Breast epithelium (tissue), 4 donors: ENCODE measurements around the gene PIEZO1. TPM values are rescaled to one million over a fixed set of nuclear protein-coding genes. Genes with fewer than 3 reads are reported as not detected.

Source experiments
- DNase-seq, 2 donors: peaks; one replicate each; pipeline ENCODE4 v3.0.0-alpha.2; 2019; ENCODE audit warnings: low spot score in 2 of 2
- H3K27ac ChIP-seq, 2 donors: fragments of 200-600 bp; sonication (generic) in 1 of 2; one replicate each; pipeline ENCODE4 v1.5.1; 2016 to 2019; ENCODE audit warnings: mild to moderate bottlenecking in 1 of 2
- H3K27me3 ChIP-seq, 2 donors: fragments of 200-600 bp; sonication (generic) in 1 of 2; one replicate each; pipeline versions ENCODE4 v1.5.1 to v1.6.0; 2017 to 2019; ENCODE audit warnings: control low read depth in 1 of 2, mild to moderate bottlenecking in 1 of 2
- H3K36me3 ChIP-seq: fragments of 200-600 bp; one replicate; pipeline ENCODE4 v1.5.1; 2019
- H3K4me1 ChIP-seq, 2 donors: fragments of 200-600 bp; sonication (generic); one replicate each; pipeline ENCODE4 v1.5.1; 2016 to 2019; ENCODE audit warnings: control low read depth in 1 of 2
- H3K4me3 ChIP-seq, 3 donors: fragments of 200-600 bp; sonication (generic); 1 replicate in 2 of 3; 2 replicates in 1 of 3; pipeline ENCODE4 v1.5.1; 2016 to 2019; ENCODE audit warnings: mild to moderate bottlenecking in 3 of 3, moderate library complexity in 2 of 3
- H3K9me3 ChIP-seq, 2 donors: fragments of 200-600 bp; sonication (generic) in 1 of 2; one replicate each; pipeline ENCODE4 v1.5.1; 2016 to 2019; ENCODE audit warnings: control low read depth in 1 of 2
- POLR2A ChIP-seq: fragments of 450-650 bp; IDR thresholded peaks from one replicate; pipeline ENCODE4 v1.6.1; 2016; ENCODE audit warnings: antibody characterized with exemption, mild to moderate bottlenecking, moderate library complexity
- POLR2AphosphoS5 ChIP-seq, 3 donors: sonication (generic); formaldehyde crosslinking; IDR thresholded peaks; one replicate each; pipeline ENCODE4 v1.6.1; 2017; ENCODE audit warnings: antibody characterized with exemption in 3 of 3
- intact Hi-C: fragments of 100-400 bp; cut with DNase I; formaldehyde crosslinking; loops from one replicate; pipeline ENCODE4 v1.15.1; 2023; ENCODE audit warnings: low total_unique reads
- total RNA-seq, 3 donors: library from RNA; depleted of rRNA; stranded (reverse); fragments of >200 nt; gene quantifications; one replicate each; pipeline ENCODE4 v1.1.0, GENCODE V29; 2016
- TF ChIP-seq, protein P1 (sequence below), 3 donors: fragments of 450-650 bp; IDR thresholded peaks; one replicate each; pipeline ENCODE4 v1.5.1; 2016 to 2017; ENCODE audit warnings: antibody characterized with exemption in 3 of 3, mild to moderate bottlenecking in 3 of 3, moderate library complexity in 3 of 3

PIEZO1 gene
- total RNA-seq, 3 donors from 2014 or later: 90.7 to 181 (median 135) TPM

DNA sequence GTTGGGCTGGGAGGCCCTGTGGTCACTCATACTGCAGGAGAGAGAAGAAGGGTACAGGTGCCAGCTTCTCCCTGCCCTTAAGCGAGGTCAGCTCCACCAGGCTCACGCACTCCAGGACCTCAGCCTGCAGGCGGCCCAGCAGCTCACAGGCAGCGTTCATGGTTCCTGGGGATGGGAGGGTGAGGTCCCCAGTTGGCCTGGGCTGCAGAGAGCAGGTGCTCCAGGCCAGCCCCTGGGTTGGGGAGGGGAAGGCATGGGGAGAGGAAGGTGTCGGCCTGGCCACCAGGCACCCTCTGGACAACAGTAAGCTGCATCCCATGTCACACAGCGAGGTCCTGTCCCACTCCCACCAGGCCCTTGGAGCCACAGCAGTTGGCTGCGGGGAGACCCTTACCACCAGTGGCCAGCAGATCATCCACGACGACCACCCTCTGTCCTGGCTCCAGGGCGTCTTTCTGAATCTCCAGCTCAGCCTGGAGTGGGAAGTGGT lies 24.7 kb upstream of the PIEZO1 start:
- H3K4me3 ChIP-seq: peak overlapping the region in 1 of 3 donors; percentile 89
- no peaks in the 10 kb centered on the region for H3K9me3 ChIP-seq
- peak overlapping the region; percentile 85 to 92 for H3K27ac ChIP-seq
- no peaks in the 10 kb centered on the region for H3K36me3 ChIP-seq
- no peak for DNase-seq
- peaks cover 14 to 17% of the 10 kb centered on the region in 2 donors for H3K4me1 ChIP-seq
- no peaks in the 10 kb centered on the region for H3K27me3 ChIP-seq
- intact Hi-C loops: no loop called here
- TF ChIP-seq POLR2AphosphoS5 (IDR thresholded peaks at IDR 0.05) (no peak), POLR2A (no peak)
- TF ChIP-seq, protein P1, sequence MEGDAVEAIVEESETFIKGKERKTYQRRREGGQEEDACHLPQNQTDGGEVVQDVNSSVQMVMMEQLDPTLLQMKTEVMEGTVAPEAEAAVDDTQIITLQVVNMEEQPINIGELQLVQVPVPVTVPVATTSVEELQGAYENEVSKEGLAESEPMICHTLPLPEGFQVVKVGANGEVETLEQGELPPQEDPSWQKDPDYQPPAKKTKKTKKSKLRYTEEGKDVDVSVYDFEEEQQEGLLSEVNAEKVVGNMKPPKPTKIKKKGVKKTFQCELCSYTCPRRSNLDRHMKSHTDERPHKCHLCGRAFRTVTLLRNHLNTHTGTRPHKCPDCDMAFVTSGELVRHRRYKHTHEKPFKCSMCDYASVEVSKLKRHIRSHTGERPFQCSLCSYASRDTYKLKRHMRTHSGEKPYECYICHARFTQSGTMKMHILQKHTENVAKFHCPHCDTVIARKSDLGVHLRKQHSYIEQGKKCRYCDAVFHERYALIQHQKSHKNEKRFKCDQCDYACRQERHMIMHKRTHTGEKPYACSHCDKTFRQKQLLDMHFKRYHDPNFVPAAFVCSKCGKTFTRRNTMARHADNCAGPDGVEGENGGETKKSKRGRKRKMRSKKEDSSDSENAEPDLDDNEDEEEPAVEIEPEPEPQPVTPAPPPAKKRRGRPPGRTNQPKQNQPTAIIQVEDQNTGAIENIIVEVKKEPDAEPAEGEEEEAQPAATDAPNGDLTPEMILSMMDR (IDR thresholded peaks at IDR 0.05): no peak

DNA sequence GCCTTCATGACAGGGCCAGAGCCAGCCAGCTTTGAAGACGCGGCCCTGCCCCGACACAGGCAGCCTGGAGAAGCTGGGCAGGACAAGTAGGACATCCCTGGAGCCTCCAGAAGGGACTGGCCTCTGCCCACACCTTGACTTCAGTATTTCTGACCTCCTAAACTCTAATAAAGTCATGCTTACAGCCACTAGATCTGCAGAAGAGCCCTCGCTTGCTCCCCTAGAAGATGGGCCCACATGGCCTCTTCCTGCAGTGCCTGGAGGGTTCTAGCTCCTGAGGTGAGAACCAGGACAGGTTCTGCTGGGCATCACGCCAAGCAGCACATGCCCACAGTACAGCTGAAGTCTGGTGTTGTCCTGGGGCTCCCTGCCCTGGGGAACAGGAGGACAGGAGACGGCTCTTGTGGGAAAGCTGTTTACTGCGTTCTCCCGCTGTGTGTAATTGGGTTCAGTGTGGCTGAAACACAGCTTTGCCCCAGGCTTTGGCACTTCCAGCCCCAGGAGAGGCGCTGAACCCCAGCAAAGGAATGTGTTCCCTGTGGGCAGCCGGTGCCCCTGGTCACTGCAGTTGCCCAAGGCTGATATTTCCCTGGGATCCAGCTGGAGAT lies 24.2 kb upstream of the PIEZO1 start:
- peaks cover 18 to 21% of the 10 kb centered on the region in 2 donors for H3K4me1 ChIP-seq
- H3K36me3 ChIP-seq: no peaks in the 10 kb centered on the region
- intact Hi-C loops: no loop called here
- no peak for TF ChIP-seq POLR2A
- TF ChIP-seq, protein P1 (IDR thresholded peaks at IDR 0.05): no peak
- no peak for DNase-seq
- H3K4me3 ChIP-seq: no peak overlapping the region
- no peaks in the 10 kb centered on the region for H3K27me3 ChIP-seq
- no peaks in the 10 kb centered on the region for H3K9me3 ChIP-seq
- H3K27ac ChIP-seq: peak overlapping the region in 1 of 2 donors; percentile 9

- Histone ChIP-seq H3K36me3 (no peaks in the 10 kb centered on the region), H3K27ac (no peak overlapping the region), H3K4me3 (no peak overlapping the region), H3K9me3 (no peaks in the 10 kb centered on the region), H3K4me1 (peaks cover 21 to 23% of the 10 kb centered on the region in 2 donors), H3K27me3 (no peaks in the 10 kb centered on the region)
- TF ChIP-seq POLR2AphosphoS5 (IDR thresholded peaks at IDR 0.05) (no peak), POLR2A (no peak)
- TF ChIP-seq, protein P1 (IDR thresholded peaks at IDR 0.05): no peak
- DNase-seq: no peak
- intact Hi-C loops: no loop called here
Measured at GRCh38 chr16:88807626-88808453, 22.8 kb upstream of the PIEZO1 start.

DNA sequence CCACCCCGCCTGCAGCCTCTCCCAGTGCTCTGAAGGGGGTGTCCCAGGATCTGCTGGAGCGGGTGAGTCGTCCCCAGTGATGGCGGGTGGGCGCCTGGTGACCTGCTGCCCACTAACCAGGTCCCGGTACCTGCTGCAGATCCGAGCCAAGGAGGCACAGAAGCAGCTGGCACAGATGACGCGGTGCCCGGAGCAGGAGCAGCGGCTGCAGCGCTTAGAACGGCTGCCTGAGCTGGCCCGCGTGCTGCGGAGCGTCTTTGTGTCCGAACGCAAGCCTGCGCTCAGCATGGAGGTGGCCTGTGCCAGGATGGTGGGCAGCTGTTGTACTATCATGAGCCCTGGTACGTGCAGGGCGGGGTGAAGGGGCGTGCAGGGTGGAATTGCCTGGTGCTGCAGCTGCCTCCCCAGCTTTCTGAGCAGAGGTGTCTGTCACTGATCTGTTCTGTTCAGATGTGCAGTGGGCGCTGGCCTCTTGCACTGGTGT lies 22.2 kb upstream of the PIEZO1 start:
- no peak for DNase-seq
- Histone ChIP-seq H3K36me3 (no peaks in the 10 kb centered on the region), H3K27ac (no peak overlapping the region), H3K27me3 (no peaks in the 10 kb centered on the region), H3K4me3 (no peak overlapping the region), H3K4me1 (peaks cover 21 to 23% of the 10 kb centered on the region in 2 donors), H3K9me3 (no peaks in the 10 kb centered on the region)
- intact Hi-C loops: no loop called here
- TF ChIP-seq, protein P1 (IDR thresholded peaks at IDR 0.05): no peak
- TF ChIP-seq POLR2A: no peak
- no peak for TF ChIP-seq POLR2AphosphoS5 (IDR thresholded peaks at IDR 0.05)
